ENCODE data around the gene GSPT1. TPM values are rescaled to one million over a fixed set of nuclear protein-coding genes. Genes with fewer than 3 reads are reported as not detected.

Gene GSPT1
- total and polyA plus RNA-seq, 9 of the 15 experiments (the other 6 are each of a cell fraction or from before 2014, with no cell fraction given), result 63.8 to 269 (median 148) TPM

GRCh38 chr16:11950388-11950787 is 34.6 kb upstream of the GSPT1 start:
- Histone ChIP-seq H3K4me3 (no peak overlapping the region), H3K9me3 (replicated peaks; ENCODE audit: control insufficient read depth, insufficient read depth, low read depth, low read length) (no peaks in the 10 kb centered on the region), H3K27ac (ENCODE audit: extremely low read depth, low read depth, low read length) (no peak overlapping the region), H3K9me1 (ENCODE audit: control insufficient read depth, insufficient read depth, low read length) (no peaks in the 10 kb centered on the region), H3K4me2 (ENCODE audit: insufficient read depth, low read length) (no peak overlapping the region), H2AFZ (ENCODE audit: low read depth, low read length) (peak overlapping the region; percentile 48; the same call in 1 of the 2 replicates), H3K36me3 (ENCODE audit: control insufficient read depth, insufficient read depth, low read length) (no peaks in the 10 kb centered on the region), H3K4me1 (replicated peaks in 1 of 2; ENCODE audit: control insufficient read depth in 2 of 2, insufficient read depth in 2 of 2, low read length in 2 of 2) (no peaks in the 10 kb centered on the region; a peak in 3 of 5 replicates), H4K20me1 (replicated peaks; ENCODE audit: control insufficient read depth, insufficient read depth, low read length) (no peaks in the 10 kb centered on the region), H3K79me2 (ENCODE audit: control insufficient read depth, insufficient read depth, low read length) (no peaks in the 10 kb centered on the region), H3K9ac (ENCODE audit: insufficient read depth in 1 of 2, low read depth in 2 of 2, low read length in 2 of 2) (no peak overlapping the region), H3K27me3 (ENCODE audit: control insufficient read depth in 2 of 2, insufficient read depth in 2 of 2, low read length in 2 of 2) (peaks cover 4 to 8% of the 10 kb centered on the region in 2 experiments; a peak in 3 of 5 replicates)
- intact Hi-C loops (cut with micrococcal nuclease), result no loop called here
- no peak for ATAC-seq
- ChIA-PET POLR2A (no interaction called here), CTCF (ENCODE audit: low intra/inter-chr PET ratio) (interaction anchor here (0.6 to 2.1 kb wide), 5 partner anchors 27 to 151 kb away, joined by 3 to 34 read pairs (median 4); partner anchors contain the start of gene SNX29)
- 44% methylated on average over 5 of the region's 5 CpGs for WGBS (ENCODE audit: insufficient coverage, low coverage, missing lambda C conversion rate)
- in situ Hi-C loops (cut with MboI), result no loop called here
- no TSS peak for BruUV-seq (replicated peaks)
- FAIRE-seq, result no peak
- no peak for DNase-seq (ENCODE audit: extremely low read depth in 1 of 4, low spot score in 3 of 4)
- no peak for TF ChIP-seq SFPQ (IDR thresholded peaks at IDR 0.05; ENCODE audit: low read depth, low read length)
- TF ChIP-seq MCM3 (IDR thresholded peaks at IDR 0.05), result no peak
- TF ChIP-seq ATF4 (CRISPR knock-in tag; IDR thresholded peaks at IDR 0.05), result no peak
- no peak for TF ChIP-seq VEZF1 (CRISPR knock-in tag; IDR thresholded peaks at IDR 0.05)
- no peak for TF ChIP-seq TBL1XR1 (IDR thresholded peaks at IDR 0.05; ENCODE audit: low read length in 2 of 2)
- TF ChIP-seq PBX2 (CRISPR knock-in tag; IDR thresholded peaks at IDR 0.05; ENCODE audit: low read depth), result no peak
- no peak for TF ChIP-seq PBX2 (tag; conservative IDR thresholded peaks at IDR 0.05; ENCODE audit: low read depth)
- no peak for TF ChIP-seq KDM2B (CRISPR knock-in tag; IDR thresholded peaks at IDR 0.05)
- TF ChIP-seq HMBOX1 (IDR thresholded peaks at IDR 0.05), result no peak
- no peak for TF ChIP-seq HMG20A (CRISPR knock-in tag; conservative IDR thresholded peaks at IDR 0.05)
- TF ChIP-seq MAFK (IDR thresholded peaks at IDR 0.05; ENCODE audit: low read length), result no peak
- no peak for TF ChIP-seq GTF2B (IDR thresholded peaks at IDR 0.05; ENCODE audit: extremely low read depth, insufficient read length)
- no peak for TF ChIP-seq MYBL2 (IDR thresholded peaks at IDR 0.05; ENCODE audit: low read depth)
- no peak for TF ChIP-seq MYBL2 (CRISPR knock-in tag; IDR thresholded peaks at IDR 0.05; ENCODE audit: borderline replicate concordance)

Measured in K562 (cell line).